Suprapubic skin (tissue), 4 donors: ENCODE results near the gene NUDT4.

Source experiments
- CTCF ChIP-seq, 2 donors: fragments of 200-600 bp in 1 of 2; fragments of 450-650 bp in 1 of 2; sonication (generic) in 1 of 2; IDR thresholded peaks; one replicate each; pipeline ENCODE4 v1.5.1; 2016 to 2019; ENCODE audit warnings: antibody characterized with exemption in 2 of 2, mild to moderate bottlenecking in 1 of 2, moderate library complexity in 1 of 2
- EP300 ChIP-seq: sonication (generic); formaldehyde crosslinking; IDR thresholded peaks from one replicate; pipeline ENCODE4 v1.6.1; 2017; ENCODE audit warnings: antibody characterized with exemption
- POLR2A ChIP-seq, 2 donors: fragments of 450-650 bp; IDR thresholded peaks; one replicate each; pipeline ENCODE4 v1.6.1; 2017; ENCODE audit warnings: antibody characterized with exemption in 2 of 2, mild to moderate bottlenecking in 2 of 2, moderate library complexity in 2 of 2
- POLR2AphosphoS5 ChIP-seq, 3 donors: sonication (generic); formaldehyde crosslinking; IDR thresholded peaks; one replicate each; pipeline ENCODE4 v1.6.1; 2017; ENCODE audit warnings: antibody characterized with exemption in 3 of 3

GRCh38 chr12:93425736-93426411, 48.1 kb downstream of the NUDT4 start:
- TF ChIP-seq POLR2AphosphoS5 (IDR thresholded peaks at IDR 0.05) (no peak), POLR2A (IDR thresholded peaks at IDR 0.05) (no peak), CTCF (IDR thresholded peaks at IDR 0.05) (no peak), EP300 (no peak)
